Sigmoid colon (tissue), 7 donors: ENCODE results near the gene ME3. TPM values are rescaled to one million over a fixed set of nuclear protein-coding genes. Genes with fewer than 3 reads are reported as not detected.
"Not testable (repeated sequence)": the region's sequence is repeated elsewhere in the genome, so short reads cannot be mapped to it uniquely, and the experiment has no call there.

ENCODE experiments used
- DNase-seq: peaks from one replicate; pipeline ENCODE4 v3.0.0-alpha.2; 2019
- H3K27ac ChIP-seq, 4 donors: fragments of 200-600 bp; sonication (generic); one replicate each; pipeline ENCODE4 v1.5.1; 2016 to 2019; ENCODE audit warnings: mild to moderate bottlenecking in 1 of 4
- H3K27me3 ChIP-seq, 3 donors: fragments of 200-600 bp; sonication (generic); one replicate each; pipeline ENCODE4 v1.5.1; 2019; ENCODE audit warnings: mild to moderate bottlenecking in 1 of 3
- H3K36me3 ChIP-seq, 4 donors: fragments of 200-600 bp; sonication (generic); one replicate each; pipeline ENCODE4 v1.5.1; 2016 to 2019
- H3K4me1 ChIP-seq, 4 donors: fragments of 200-600 bp; sonication (generic); one replicate each; pipeline ENCODE4 v1.5.1; 2017 to 2019
- H3K4me3 ChIP-seq, 4 donors: fragments of 200-600 bp; sonication (generic); one replicate each; pipeline ENCODE4 v1.5.1; 2017 to 2019; ENCODE audit warnings: mild to moderate bottlenecking in 2 of 4, moderate library complexity in 1 of 4
- H3K9me3 ChIP-seq, 4 donors: fragments of 200-600 bp in 3 of 4; sonication (generic) in 3 of 4; one replicate each; pipeline versions ENCODE4 v1.5.1 to v1.6.1; 2013 to 2019
- EP300 ChIP-seq, 4 donors: sonication (generic); formaldehyde crosslinking; IDR thresholded peaks; one replicate each; pipeline ENCODE4 v1.6.1; 2017; ENCODE audit warnings: antibody characterized with exemption in 4 of 4
- POLR2A ChIP-seq, 2 donors: fragments of 450-650 bp; IDR thresholded peaks; one replicate each; pipeline ENCODE4 v1.6.1; 2016; ENCODE audit warnings: antibody characterized with exemption in 2 of 2, mild to moderate bottlenecking in 2 of 2, moderate library complexity in 2 of 2
- POLR2AphosphoS5 ChIP-seq, 4 donors: sonication (generic); formaldehyde crosslinking; IDR thresholded peaks; one replicate each; pipeline ENCODE4 v1.6.1; 2017; ENCODE audit warnings: antibody characterized with exemption in 4 of 4
- WGBS, 2 donors: extraction: QIAGEN DNeasy Blood & Tissue Kit; methylation state at CpG; one replicate each; pipeline ENCODE4 v1.1.7; 2013; 5-methylcytosine and 5-hydroxymethylcytosine counted together
- intact Hi-C: fragments of 100-400 bp; cut with DNase I; formaldehyde crosslinking; loops from one replicate; pipeline ENCODE4 v1.15.1; 2023
- polyA plus RNA-seq, 3 donors: library from polyadenylated mRNA; stranded (reverse); fragments of 200-250 nt; gene quantifications; one replicate each; pipeline ENCODE4 v1.2.3, GENCODE V29; 2013
- total RNA-seq, 4 donors: library from RNA; depleted of rRNA; stranded (reverse); fragments of >200 nt; gene quantifications; one replicate each; pipeline ENCODE4 v1.1.0, GENCODE V29; 2016
- TF ChIP-seq, protein P1 (sequence below), 4 experiments: fragments of 450-650 bp in 3 of 4; fragments of 200-600 bp in 1 of 4; IDR thresholded peaks; one replicate each; pipeline ENCODE4 v1.5.1; 2016 to 2019; ENCODE audit warnings: antibody characterized with exemption in 4 of 4, mild to moderate bottlenecking in 3 of 4, moderate library complexity in 2 of 4
- donor health status: healthy with polysubstance abuse.
- donor health status: Bipolar disorder and iron deficiency.
- donor health status: healthy.

ME3 gene
- total and polyA plus RNA-seq, 7 donors = 7.8 to 53.2 (median 25.5) TPM

DNA sequence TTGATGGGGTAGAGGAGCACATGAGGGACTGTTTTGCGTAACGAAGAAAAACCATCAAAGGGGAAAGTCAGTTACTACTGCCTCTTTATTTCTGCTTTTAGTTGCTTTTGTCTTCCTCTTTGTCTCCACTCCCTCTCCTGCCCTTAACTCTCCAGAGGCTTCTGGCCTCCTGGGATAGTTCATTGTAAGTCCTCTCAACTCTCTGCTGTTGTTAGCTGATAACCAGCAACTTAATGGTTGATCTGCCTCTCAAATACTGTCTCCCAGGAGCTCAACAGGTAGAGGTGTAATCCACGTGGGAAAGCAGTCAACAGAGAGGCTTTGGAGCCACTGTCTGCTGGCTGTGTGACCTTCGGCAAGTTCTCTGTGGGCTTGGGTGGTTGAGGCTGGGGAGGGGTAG is 250.5 kb downstream of the ME3 start:
- no peak for DNase-seq
- TF ChIP-seq POLR2AphosphoS5 (IDR thresholded peaks at IDR 0.05) = no peak
- no peak for TF ChIP-seq EP300 (IDR thresholded peaks at IDR 0.05)
- TF ChIP-seq POLR2A (IDR thresholded peaks at IDR 0.05) = no peak
- TF ChIP-seq, protein P1, sequence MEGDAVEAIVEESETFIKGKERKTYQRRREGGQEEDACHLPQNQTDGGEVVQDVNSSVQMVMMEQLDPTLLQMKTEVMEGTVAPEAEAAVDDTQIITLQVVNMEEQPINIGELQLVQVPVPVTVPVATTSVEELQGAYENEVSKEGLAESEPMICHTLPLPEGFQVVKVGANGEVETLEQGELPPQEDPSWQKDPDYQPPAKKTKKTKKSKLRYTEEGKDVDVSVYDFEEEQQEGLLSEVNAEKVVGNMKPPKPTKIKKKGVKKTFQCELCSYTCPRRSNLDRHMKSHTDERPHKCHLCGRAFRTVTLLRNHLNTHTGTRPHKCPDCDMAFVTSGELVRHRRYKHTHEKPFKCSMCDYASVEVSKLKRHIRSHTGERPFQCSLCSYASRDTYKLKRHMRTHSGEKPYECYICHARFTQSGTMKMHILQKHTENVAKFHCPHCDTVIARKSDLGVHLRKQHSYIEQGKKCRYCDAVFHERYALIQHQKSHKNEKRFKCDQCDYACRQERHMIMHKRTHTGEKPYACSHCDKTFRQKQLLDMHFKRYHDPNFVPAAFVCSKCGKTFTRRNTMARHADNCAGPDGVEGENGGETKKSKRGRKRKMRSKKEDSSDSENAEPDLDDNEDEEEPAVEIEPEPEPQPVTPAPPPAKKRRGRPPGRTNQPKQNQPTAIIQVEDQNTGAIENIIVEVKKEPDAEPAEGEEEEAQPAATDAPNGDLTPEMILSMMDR (IDR thresholded peaks at IDR 0.05) = no peak
- 75 to 83% methylated on average over 4 of the region's 4 CpGs for WGBS, 2 donors
- Histone ChIP-seq H3K4me1 (peaks cover 0 to 5% (median 0%) of the 10 kb centered on the region in 4 donors), H3K27ac (no peak overlapping the region), H3K27me3 (no peaks in the 10 kb centered on the region), H3K36me3 (no peaks in the 10 kb centered on the region), H3K4me3 (no peak overlapping the region), H3K9me3 (peaks cover 0 to 1% (median 0%) of the 10 kb centered on the region in 4 donors)
- intact Hi-C loops = no loop called here

GRCh38 chr11:86418917-86419316 is 253.5 kb downstream of the ME3 start:
- no peak overlapping the region for H3K27ac ChIP-seq
- peaks cover 0 to 5% (median 0%) of the 10 kb centered on the region in 4 donors for H3K4me1 ChIP-seq
- H3K9me3 ChIP-seq = no peaks in the 10 kb centered on the region
- H3K4me3 ChIP-seq = no peak overlapping the region
- no peaks in the 10 kb centered on the region for H3K27me3 ChIP-seq
- no peaks in the 10 kb centered on the region for H3K36me3 ChIP-seq
- DNase-seq = no peak
- 14 to 38% methylated on average over 2 of the region's 2 CpGs for WGBS, 2 donors
- TF ChIP-seq POLR2AphosphoS5 (IDR thresholded peaks at IDR 0.05) (no peak), POLR2A (IDR thresholded peaks at IDR 0.05) (no peak), EP300 (IDR thresholded peaks at IDR 0.05) (no peak)
- TF ChIP-seq, protein P1 (IDR thresholded peaks at IDR 0.05) = no peak
- intact Hi-C loops = no loop called here

DNA sequence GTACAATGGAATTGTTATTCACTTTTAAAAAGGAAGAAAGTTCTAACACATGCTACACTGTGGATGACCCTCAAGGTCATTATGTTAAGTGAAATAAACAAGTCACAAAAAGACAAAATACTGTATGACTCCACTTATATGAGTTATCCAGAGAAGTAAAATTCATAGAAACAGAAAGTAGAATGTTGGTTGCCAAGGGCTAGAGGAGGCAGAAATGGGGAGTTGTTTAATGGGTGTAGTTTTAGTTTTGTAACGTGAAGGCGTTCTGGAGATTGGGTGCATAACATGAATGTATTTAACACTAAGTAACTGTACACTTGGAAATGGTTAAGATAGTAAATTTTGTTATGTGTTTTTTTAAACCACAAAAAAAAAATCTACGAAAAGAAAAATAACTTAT is 253.9 kb downstream of the ME3 start:
- no peak overlapping the region for H3K4me3 ChIP-seq
- H3K27me3 ChIP-seq = no peaks in the 10 kb centered on the region
- no peak for TF ChIP-seq EP300 (IDR thresholded peaks at IDR 0.05)
- no peak for TF ChIP-seq POLR2A (IDR thresholded peaks at IDR 0.05)
- TF ChIP-seq, protein P1 (IDR thresholded peaks at IDR 0.05) = no peak
- no peak for TF ChIP-seq POLR2AphosphoS5 (IDR thresholded peaks at IDR 0.05)
- H3K36me3 ChIP-seq = no peaks in the 10 kb centered on the region
- no peak for DNase-seq
- WGBS, 2 donors = 91 to 96% methylated on average over 3 of the region's 3 CpGs
- H3K27ac ChIP-seq = no peak overlapping the region
- H3K9me3 ChIP-seq = no peaks in the 10 kb centered on the region
- peaks cover 0 to 5% (median 0%) of the 10 kb centered on the region in 4 donors for H3K4me1 ChIP-seq
- intact Hi-C loops = no loop called here

- Histone ChIP-seq H3K36me3 (no peaks in the 10 kb centered on the region), H3K27me3 (no peaks in the 10 kb centered on the region), H3K27ac (no peak overlapping the region), H3K9me3 (no peaks in the 10 kb centered on the region), H3K4me1 (peaks cover 0 to 5% (median 0%) of the 10 kb centered on the region in 4 donors), H3K4me3 (no peak overlapping the region)
- TF ChIP-seq EP300 (IDR thresholded peaks at IDR 0.05) (no peak), POLR2AphosphoS5 (IDR thresholded peaks at IDR 0.05) (no peak), POLR2A (IDR thresholded peaks at IDR 0.05) (no peak)
- TF ChIP-seq, protein P1 (IDR thresholded peaks at IDR 0.05) = no peak
- WGBS, 2 donors = 87 to 90% methylated on average over 3 of the region's 3 CpGs
- intact Hi-C loops = no loop called here
- DNase-seq = no peak
Measured at GRCh38 chr11:86418106-86418505, 254.3 kb downstream of the ME3 start.

DNA sequence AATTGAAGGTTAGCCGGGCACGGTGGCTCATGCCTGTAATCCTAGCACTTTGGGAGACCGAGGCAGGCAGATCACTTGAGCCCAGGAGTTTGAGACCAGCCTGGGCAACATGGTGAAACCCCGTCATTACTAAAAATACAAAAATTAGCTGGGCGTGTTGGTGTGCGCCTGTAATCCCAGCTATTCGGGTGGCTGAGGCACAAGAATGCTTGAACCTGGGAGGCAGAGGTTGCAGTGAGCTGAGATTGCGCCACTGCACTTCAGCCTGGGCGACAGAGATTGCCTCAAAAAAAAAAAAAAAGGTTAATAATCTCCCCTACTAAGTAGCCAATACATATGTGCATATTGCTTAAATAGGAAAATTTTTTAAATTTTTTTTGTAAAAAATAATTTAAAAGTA is 255.5 kb downstream of the ME3 start:
- H3K27ac ChIP-seq, H3K4me1 ChIP-seq, H3K4me3 ChIP-seq, H3K36me3 ChIP-seq, H3K9me3 ChIP-seq, H3K27me3 ChIP-seq, DNase-seq, intact Hi-C loops: not testable (repeated sequence)
- 95% methylated on average over 9 of the region's 9 CpGs for WGBS, 2 donors
